AG09319 (cell line): Measurements from ENCODE around the gene FUCA2.

Experiments used
- DNase-seq: peaks from one replicate; pipeline ENCODE4 v3.0.0-alpha.2; 2010; ENCODE audit warnings: low read depth; ENCODE audit errors: extremely low read depth
- TF ChIP-seq, protein P1 (sequence below): IDR thresholded peaks from 2 replicates; pipeline ENCODE4 v1.5.1; 2011; ENCODE audit warnings: low read depth, mild to moderate bottlenecking, inconsistent platforms, low read length, moderate library complexity

FUCA2 gene

DNA sequence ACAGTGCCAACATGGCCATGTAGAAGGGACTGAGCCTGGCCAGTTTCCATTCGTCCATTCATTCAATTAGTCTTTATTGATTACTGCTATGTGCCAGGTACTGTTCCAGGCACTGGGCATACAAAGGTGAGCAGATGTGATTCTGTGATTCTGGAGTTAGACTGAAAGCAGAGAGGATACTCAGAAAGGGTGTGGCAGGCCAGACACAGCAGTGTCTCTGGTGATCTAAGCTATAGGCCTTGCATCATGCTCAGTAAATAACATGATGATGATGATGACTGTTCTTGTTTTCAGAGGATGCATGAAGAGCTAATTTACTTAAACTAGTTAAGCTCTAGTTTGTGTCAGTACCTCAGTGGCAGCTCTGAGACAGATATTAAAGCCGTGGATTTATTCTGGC is 31.4 kb upstream of the FUCA2 start:
- no peak for DNase-seq
- TF ChIP-seq, protein P1, sequence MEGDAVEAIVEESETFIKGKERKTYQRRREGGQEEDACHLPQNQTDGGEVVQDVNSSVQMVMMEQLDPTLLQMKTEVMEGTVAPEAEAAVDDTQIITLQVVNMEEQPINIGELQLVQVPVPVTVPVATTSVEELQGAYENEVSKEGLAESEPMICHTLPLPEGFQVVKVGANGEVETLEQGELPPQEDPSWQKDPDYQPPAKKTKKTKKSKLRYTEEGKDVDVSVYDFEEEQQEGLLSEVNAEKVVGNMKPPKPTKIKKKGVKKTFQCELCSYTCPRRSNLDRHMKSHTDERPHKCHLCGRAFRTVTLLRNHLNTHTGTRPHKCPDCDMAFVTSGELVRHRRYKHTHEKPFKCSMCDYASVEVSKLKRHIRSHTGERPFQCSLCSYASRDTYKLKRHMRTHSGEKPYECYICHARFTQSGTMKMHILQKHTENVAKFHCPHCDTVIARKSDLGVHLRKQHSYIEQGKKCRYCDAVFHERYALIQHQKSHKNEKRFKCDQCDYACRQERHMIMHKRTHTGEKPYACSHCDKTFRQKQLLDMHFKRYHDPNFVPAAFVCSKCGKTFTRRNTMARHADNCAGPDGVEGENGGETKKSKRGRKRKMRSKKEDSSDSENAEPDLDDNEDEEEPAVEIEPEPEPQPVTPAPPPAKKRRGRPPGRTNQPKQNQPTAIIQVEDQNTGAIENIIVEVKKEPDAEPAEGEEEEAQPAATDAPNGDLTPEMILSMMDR: no peak

DNA sequence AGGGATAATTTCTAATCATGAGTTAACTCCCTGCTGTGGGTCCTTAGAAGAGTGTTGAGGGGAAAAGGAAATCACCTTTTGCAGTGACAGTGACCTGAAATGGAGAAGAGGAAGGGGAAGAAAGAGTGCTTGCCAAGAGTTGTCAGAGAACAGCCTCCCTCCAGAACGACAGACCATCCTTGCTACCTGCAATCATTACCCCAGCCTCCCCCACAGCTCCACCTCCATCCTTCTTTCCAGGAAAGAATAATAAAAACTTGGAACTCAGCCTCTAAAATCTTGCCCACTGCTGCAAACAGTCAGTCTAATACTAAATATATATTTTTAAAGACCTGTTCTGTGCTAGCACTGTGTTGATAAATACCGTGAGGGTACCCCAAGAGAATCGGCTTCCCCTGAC is 28.7 kb upstream of the FUCA2 start:
- no peak for DNase-seq
- TF ChIP-seq, protein P1: no peak

DNA sequence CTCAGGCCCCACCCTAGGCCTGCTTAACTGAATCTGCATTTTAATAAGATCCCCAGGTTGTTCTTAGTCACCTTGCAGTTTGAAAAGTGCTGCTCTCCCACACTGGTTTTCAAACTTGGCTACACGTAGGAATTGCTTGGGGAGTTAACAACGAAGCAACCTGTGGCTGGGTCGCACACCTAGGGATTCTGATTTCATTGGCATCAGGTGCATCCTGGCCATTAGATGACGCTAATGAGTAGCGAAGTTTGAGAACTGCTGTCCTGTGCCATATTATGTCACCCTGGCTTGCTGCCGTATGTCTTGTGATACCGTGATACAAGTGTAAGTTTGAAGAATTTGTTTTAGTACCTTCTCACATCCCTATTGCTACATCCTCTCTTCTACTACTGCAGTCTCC is 28.2 kb upstream of the FUCA2 start:
- TF ChIP-seq, protein P1: no peak
- DNase-seq: no peak

DNA sequence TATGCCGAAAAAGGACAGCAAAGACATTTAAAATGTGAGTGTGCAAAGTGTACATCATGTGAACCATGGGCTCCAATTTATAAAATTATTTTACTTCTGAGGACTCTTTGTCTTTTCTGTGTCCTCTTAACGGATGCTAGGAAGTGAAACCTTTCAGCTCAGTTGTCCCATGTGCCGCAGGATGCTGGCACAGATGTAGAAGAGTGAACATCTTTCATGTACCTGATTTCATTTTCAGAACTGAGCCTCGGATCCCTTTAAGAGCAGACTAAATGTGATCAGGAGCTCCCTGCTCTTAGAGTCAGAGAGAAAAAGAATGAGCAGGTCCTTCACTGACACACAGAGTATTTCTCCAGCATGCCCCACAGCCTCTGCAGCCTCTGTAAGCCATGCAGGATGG is 27.6 kb upstream of the FUCA2 start:
- DNase-seq: no peak
- TF ChIP-seq, protein P1: no peak

DNA sequence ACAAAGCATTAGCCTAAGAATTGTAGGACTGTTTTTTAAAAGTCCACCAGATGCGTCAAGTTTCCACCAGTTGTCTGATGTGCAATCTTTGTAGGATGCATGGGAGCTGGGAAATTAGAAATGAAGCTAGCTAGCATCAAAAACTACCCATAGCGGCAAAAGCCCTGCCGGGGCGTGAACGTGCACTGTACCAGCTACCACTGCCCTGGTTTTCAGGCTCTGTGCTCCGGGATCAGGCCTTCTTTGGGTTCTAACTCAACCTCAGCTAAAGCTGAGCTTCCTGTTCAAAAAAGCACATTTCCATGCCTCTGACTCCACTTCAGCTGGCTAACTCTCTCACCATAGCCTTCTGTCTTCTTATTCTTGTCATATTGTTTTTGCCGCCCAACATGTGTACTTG is 26.9 kb upstream of the FUCA2 start:
- DNase-seq: no peak
- TF ChIP-seq, protein P1: no peak

DNA sequence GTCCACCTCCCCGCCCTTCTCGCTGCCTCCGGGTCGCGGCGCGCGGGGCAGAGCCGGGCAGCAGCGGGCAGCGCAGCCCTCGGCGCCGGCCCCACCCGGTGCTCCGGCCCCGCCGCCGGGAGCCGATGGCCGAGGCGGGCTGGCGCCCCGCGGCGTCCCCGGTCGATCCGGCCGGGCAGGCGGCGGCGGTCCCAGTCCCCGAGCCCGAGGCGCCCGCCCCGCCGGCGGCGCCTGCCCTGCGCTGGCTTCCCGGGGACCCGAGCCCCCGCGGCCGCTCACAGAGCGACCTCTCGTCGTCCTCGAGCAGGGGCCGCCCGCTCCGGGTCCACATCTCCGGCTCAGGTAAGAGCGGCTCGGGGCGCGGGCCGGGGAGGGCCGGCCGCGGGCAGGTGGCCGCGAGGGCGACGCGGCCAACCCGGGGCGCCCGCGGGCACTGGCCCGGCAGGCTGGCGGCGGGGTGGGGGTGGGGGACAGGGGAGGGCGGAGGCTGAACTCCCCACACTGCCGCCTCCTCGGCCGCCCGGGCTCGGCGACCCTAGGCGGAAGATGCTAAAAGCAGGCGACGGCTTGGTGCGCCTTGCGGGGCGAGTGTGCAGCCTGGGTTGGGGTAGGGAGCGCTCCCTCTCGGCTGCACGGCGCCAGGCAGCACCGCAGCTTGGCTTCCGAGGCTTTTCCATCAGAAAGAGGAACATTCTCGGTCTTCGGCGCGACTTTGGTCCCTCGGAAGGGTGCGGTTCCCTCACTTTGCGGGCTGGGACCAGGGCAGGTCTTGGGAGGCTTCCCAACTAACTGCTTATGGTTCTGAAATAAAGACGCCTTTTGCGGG is 25.6 kb upstream of the FUCA2 start:
- TF ChIP-seq, protein P1: peak; percentile 59
- no peak for DNase-seq

DNA sequence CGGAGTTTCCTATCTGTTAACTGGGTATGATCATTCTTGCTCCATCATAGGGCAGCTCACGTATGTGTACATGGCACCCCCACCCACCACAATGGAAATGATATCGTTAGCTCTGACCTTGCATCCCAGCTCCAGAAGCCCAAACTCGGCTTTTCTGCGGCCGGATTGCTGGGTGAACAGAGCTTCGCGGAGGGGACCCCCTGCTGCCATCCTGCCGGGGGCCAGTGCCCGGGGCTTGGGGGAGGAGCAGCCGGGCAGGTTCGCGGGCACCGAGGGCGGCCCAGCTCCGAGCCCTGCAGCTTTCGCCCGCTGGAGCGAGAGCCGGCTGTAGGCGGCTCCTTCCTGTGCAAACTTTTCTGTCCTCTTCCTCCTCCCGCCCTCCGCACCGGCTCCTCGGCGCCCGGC is 24.9 kb upstream of the FUCA2 start:
- TF ChIP-seq, protein P1: no peak
- no peak for DNase-seq
